ENCODE data around the gene DMD. TPM values are rescaled to one million over a fixed set of nuclear protein-coding genes. Genes with fewer than 3 reads are reported as not detected.

DMD gene
- total and polyA plus RNA-seq, 2 donors from 2014 or later, result 4.2 to 17.9 TPM

DNA sequence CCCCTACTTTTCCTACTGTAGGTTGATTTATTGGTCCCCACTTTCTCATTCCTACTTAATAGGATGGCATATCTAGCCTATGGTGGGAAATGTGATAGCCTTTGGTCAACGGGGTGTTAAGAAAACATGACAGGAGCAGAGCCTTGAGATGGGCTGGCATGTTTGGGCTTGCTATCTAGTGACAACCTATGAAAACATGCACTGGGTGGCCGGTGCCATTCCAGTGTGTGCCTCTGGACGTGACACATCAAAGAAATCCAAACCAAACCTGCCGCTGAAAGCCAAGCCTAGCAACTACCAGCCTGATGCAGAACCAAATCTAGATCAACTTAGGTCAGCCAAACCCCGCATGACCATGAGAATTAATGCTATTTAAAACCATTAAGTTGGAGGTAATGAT, 317.6 kb downstream of the DMD start:
- DNase-seq (peak in 4 of 5 donors; percentile 39 to 58 (median 50)), FAIRE-seq (no peak)
- Histone ChIP-seq H3K27me3 (ENCODE audit: control insufficient read depth, insufficient read depth, low read length) (no peaks in the 10 kb centered on the region), H3K36me3 (ENCODE audit: control insufficient read depth in 2 of 3, insufficient read depth in 3 of 3, low read length in 3 of 3) (no peaks in the 10 kb centered on the region), H3K4me3 (ENCODE audit: low read length in 3 of 3) (no peak overlapping the region), H3K9me3 (ENCODE audit: control insufficient read depth in 2 of 3, insufficient read depth in 1 of 3, low read length in 3 of 3) (no peaks in the 10 kb centered on the region), H3K9ac (ENCODE audit: low read length in 3 of 3) (no peak overlapping the region), H3K27ac (ENCODE audit: low read depth in 2 of 2, low read length in 2 of 2) (no peak overlapping the region), H3K4me1 (ENCODE audit: control insufficient read depth in 2 of 3, insufficient read depth in 2 of 3, low read depth in 1 of 3, low read length in 3 of 3) (no peaks in the 10 kb centered on the region)
- TF ChIP-seq, protein P1, sequence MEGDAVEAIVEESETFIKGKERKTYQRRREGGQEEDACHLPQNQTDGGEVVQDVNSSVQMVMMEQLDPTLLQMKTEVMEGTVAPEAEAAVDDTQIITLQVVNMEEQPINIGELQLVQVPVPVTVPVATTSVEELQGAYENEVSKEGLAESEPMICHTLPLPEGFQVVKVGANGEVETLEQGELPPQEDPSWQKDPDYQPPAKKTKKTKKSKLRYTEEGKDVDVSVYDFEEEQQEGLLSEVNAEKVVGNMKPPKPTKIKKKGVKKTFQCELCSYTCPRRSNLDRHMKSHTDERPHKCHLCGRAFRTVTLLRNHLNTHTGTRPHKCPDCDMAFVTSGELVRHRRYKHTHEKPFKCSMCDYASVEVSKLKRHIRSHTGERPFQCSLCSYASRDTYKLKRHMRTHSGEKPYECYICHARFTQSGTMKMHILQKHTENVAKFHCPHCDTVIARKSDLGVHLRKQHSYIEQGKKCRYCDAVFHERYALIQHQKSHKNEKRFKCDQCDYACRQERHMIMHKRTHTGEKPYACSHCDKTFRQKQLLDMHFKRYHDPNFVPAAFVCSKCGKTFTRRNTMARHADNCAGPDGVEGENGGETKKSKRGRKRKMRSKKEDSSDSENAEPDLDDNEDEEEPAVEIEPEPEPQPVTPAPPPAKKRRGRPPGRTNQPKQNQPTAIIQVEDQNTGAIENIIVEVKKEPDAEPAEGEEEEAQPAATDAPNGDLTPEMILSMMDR (IDR thresholded peaks at IDR 0.05; ENCODE audit: borderline replicate concordance, extremely low read depth, insufficient read depth), result no peak
- intact Hi-C loops (cut with DNase I), result no loop called here

DNA sequence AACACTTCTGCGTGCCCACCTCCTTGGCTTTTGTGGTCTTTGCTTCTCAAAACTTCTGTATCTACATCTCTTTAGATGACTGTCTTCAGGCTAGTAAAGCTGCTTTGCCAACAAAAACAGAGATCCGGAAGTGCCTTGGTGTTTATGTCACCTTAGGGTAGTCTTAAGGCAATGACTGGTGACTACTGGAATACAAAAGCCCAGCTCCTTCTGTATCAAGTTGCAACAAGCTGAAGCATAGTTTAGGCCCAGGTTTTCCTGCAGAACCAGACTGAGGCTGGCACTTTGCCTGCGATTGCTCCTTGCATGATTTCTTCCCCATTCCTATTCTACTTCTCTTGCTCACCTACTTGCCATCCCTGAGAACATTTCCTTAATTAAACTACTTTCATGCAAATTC, 333.8 kb downstream of the DMD start:
- H3K9ac ChIP-seq (ENCODE audit: low read length in 3 of 3), result no peak overlapping the region
- H3K27me3 ChIP-seq (ENCODE audit: control insufficient read depth, insufficient read depth, low read length), result no peaks in the 10 kb centered on the region
- no peaks in the 10 kb centered on the region for H3K36me3 ChIP-seq (ENCODE audit: control insufficient read depth in 2 of 3, insufficient read depth in 3 of 3, low read length in 3 of 3)
- TF ChIP-seq, protein P1 (IDR thresholded peaks at IDR 0.05; ENCODE audit: borderline replicate concordance, extremely low read depth, insufficient read depth), result no peak
- intact Hi-C loops (cut with DNase I), result loop anchor here (5.0 kb wide), 1 partner anchor 455 kb away; no protein-coding TSS in a partner anchor
- DNase-seq (peak in 1 of 5 donors; percentile 12), FAIRE-seq (no peak)
- no peak overlapping the region for H3K4me3 ChIP-seq (ENCODE audit: low read length in 3 of 3)
- H3K27ac ChIP-seq (ENCODE audit: low read depth in 2 of 2, low read length in 2 of 2), result no peak overlapping the region
- H3K9me3 ChIP-seq (ENCODE audit: control insufficient read depth in 2 of 3, insufficient read depth in 1 of 3, low read length in 3 of 3), result no peaks in the 10 kb centered on the region
- H3K4me1 ChIP-seq (ENCODE audit: control insufficient read depth in 2 of 3, insufficient read depth in 2 of 3, low read depth in 1 of 3, low read length in 3 of 3), result no peaks in the 10 kb centered on the region

DNA sequence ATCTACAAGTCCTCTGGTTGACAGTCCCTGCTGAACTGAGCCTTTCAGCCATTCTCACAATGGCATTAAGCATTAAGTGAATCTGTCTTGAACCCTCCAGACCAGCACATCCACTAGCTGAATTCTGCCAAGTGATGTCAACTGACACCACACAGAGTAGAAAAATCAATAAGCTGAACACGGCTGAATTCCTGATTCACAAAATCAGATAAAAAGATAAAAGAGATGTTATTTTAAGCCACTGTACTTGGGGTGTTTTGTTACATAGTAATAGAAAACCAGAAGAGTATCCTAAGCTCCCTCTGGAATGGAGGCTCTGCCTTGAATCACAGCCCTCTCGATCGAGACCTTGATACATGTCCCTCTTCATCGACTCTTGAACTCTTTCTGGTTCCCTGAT, 336.5 kb downstream of the DMD start:
- Histone ChIP-seq H3K4me1 (ENCODE audit: control insufficient read depth in 2 of 3, insufficient read depth in 2 of 3, low read depth in 1 of 3, low read length in 3 of 3) (no peaks in the 10 kb centered on the region), H3K9ac (ENCODE audit: low read length in 3 of 3) (no peak overlapping the region), H3K36me3 (ENCODE audit: control insufficient read depth in 2 of 3, insufficient read depth in 3 of 3, low read length in 3 of 3) (no peaks in the 10 kb centered on the region), H3K27me3 (ENCODE audit: control insufficient read depth, insufficient read depth, low read length) (no peaks in the 10 kb centered on the region), H3K9me3 (ENCODE audit: control insufficient read depth in 2 of 3, insufficient read depth in 1 of 3, low read length in 3 of 3) (no peaks in the 10 kb centered on the region), H3K4me3 (ENCODE audit: low read length in 3 of 3) (no peak overlapping the region), H3K27ac (ENCODE audit: low read depth in 2 of 2, low read length in 2 of 2) (no peak overlapping the region)
- DNase-seq (no peak), FAIRE-seq (no peak)
- intact Hi-C loops (cut with DNase I), result loop anchor here (5.0 kb wide), 1 partner anchor 457 kb away; no protein-coding TSS in a partner anchor
- TF ChIP-seq, protein P1 (IDR thresholded peaks at IDR 0.05; ENCODE audit: borderline replicate concordance, extremely low read depth, insufficient read depth), result no peak

DNA sequence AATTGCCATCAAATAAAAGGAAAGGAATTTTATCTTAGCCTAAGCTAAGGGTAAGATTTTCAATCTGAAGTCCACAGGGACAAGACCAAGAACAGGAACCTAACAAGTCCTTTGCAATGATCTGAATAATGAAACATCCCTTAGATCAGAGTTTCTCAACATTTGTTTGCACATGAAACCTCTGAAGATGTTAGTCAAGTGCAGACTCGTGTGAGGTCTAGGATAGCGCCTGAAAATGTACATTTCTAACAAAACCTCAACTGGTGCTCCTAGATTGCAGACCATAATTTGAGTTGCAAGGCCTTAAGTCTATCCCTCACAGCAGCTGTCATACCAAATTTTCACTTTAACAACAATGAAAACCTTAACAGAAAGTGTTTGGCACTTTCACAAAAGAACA, 337.6 kb downstream of the DMD start:
- intact Hi-C loops (cut with DNase I), result no loop called here
- no peaks in the 10 kb centered on the region for H3K4me1 ChIP-seq (ENCODE audit: control insufficient read depth in 2 of 3, insufficient read depth in 2 of 3, low read depth in 1 of 3, low read length in 3 of 3)
- H3K36me3 ChIP-seq (ENCODE audit: control insufficient read depth in 2 of 3, insufficient read depth in 3 of 3, low read length in 3 of 3), result no peaks in the 10 kb centered on the region
- no peaks in the 10 kb centered on the region for H3K9me3 ChIP-seq (ENCODE audit: control insufficient read depth in 2 of 3, insufficient read depth in 1 of 3, low read length in 3 of 3)
- H3K4me3 ChIP-seq (ENCODE audit: low read length in 3 of 3), result no peak overlapping the region
- DNase-seq (no peak), FAIRE-seq (no peak)
- H3K9ac ChIP-seq (ENCODE audit: low read length in 3 of 3), result no peak overlapping the region
- H3K27me3 ChIP-seq (ENCODE audit: control insufficient read depth, insufficient read depth, low read length), result no peaks in the 10 kb centered on the region
- H3K27ac ChIP-seq (ENCODE audit: low read depth in 2 of 2, low read length in 2 of 2), result no peak overlapping the region
- TF ChIP-seq, protein P1 (IDR thresholded peaks at IDR 0.05; ENCODE audit: borderline replicate concordance, extremely low read depth, insufficient read depth), result no peak

Measured in kidney (tissue), 14 donors.